ENCODE data around the gene ONECUT3. TPM values are rescaled to one million over a fixed set of nuclear protein-coding genes. Genes with fewer than 3 reads are reported as not detected.
"Not testable (repeated sequence)": the region's sequence is repeated elsewhere in the genome, so short reads cannot be mapped to it uniquely, and the experiment has no call there.

Gene ONECUT3
- total RNA-seq, 6 experiments from 2014 or later, result not detected

GRCh38 chr19:1758231-1758577 is 4.9 kb downstream of the ONECUT3 start:
- 0 out of 2 replicates have a peak, but pooled peaks cover 6% of the 10 kb centered on the region for H3K4me1 Mint-ChIP-seq (ENCODE audit: low read depth)
- no peaks in the 10 kb centered on the region for H3K9me3 Mint-ChIP-seq
- H3K36me3 Mint-ChIP-seq (ENCODE audit: low read depth), result no peaks in the 10 kb centered on the region
- no peak for TF ChIP-seq CTCF (IDR thresholded peaks at IDR 0.05)
- H3K4me3 Mint-ChIP-seq, result no peak overlapping the region
- H3K27ac Mint-ChIP-seq, result no peak overlapping the region
- no peak for DNase-seq
- peaks cover 56% of the 10 kb centered on the region for H3K27me3 Mint-ChIP-seq (ENCODE audit: insufficient read depth)

- Mint-ChIP-seq H3K4me1 (ENCODE audit: low read depth) (0 out of 2 replicates have a peak, but pooled peaks cover 6% of the 10 kb centered on the region), H3K4me3 (no peak overlapping the region), H3K27ac (no peak overlapping the region), H3K27me3 (ENCODE audit: insufficient read depth) (peaks cover 64% of the 10 kb centered on the region), H3K36me3 (ENCODE audit: low read depth) (no peaks in the 10 kb centered on the region), H3K9me3 (no peaks in the 10 kb centered on the region)
- no peak for DNase-seq
- no peak for TF ChIP-seq CTCF (IDR thresholded peaks at IDR 0.05)
Observed at GRCh38 chr19:1758959-1759903, 5.9 kb downstream of the ONECUT3 start.

- no peak for DNase-seq
- Mint-ChIP-seq H3K9me3 (no peaks in the 10 kb centered on the region), H3K4me3 (no peak overlapping the region), H3K27ac (no peak overlapping the region), H3K27me3 (ENCODE audit: insufficient read depth) (peaks cover 64% of the 10 kb centered on the region), H3K4me1 (ENCODE audit: low read depth) (0 out of 2 replicates have a peak, but pooled peaks cover 6% of the 10 kb centered on the region), H3K36me3 (ENCODE audit: low read depth) (no peaks in the 10 kb centered on the region)
- no peak for TF ChIP-seq CTCF (IDR thresholded peaks at IDR 0.05)
Observed at GRCh38 chr19:1760020-1760419, 6.7 kb downstream of the ONECUT3 start.

GRCh38 chr19:1760786-1761527 is 7.7 kb downstream of the ONECUT3 start:
- not testable (repeated sequence) for DNase-seq
- H3K27me3 Mint-ChIP-seq (ENCODE audit: insufficient read depth), result peaks cover 62% of the 10 kb centered on the region

GRCh38 chr19:1761528-1762242 is 8.4 kb downstream of the ONECUT3 start:
- TF ChIP-seq CTCF (IDR thresholded peaks at IDR 0.05), result no peak
- no peak overlapping the region for H3K27ac Mint-ChIP-seq
- no peak overlapping the region for H3K4me3 Mint-ChIP-seq
- H3K27me3 Mint-ChIP-seq (ENCODE audit: insufficient read depth), result peaks cover 56% of the 10 kb centered on the region
- no peaks in the 10 kb centered on the region for H3K9me3 Mint-ChIP-seq
- DNase-seq, result no peak
- no peaks in the 10 kb centered on the region for H3K4me1 Mint-ChIP-seq (ENCODE audit: low read depth)
- H3K36me3 Mint-ChIP-seq (ENCODE audit: low read depth), result no peaks in the 10 kb centered on the region

More at GRCh38 chr19:1760786-1761527, 7.7 kb downstream of the ONECUT3 start:
- H3K9me3 Mint-ChIP-seq; H3K4me3 Mint-ChIP-seq; H3K36me3 Mint-ChIP-seq (ENCODE audit: low read depth); H3K27ac Mint-ChIP-seq; H3K4me1 Mint-ChIP-seq (ENCODE audit: low read depth): not testable (repeated sequence)

Data from HFFc6 (cell line).